Prostate gland (tissue), 2 donors: ENCODE measurements around the gene CCL26.
A peak's percentile ranks its signal among the peaks of the same experiment; 100 is the strongest.

Experiments
- CTCF ChIP-seq, 4 experiments: fragments of 200-600 bp in 2 of 4; fragments of 450-650 bp in 2 of 4; sonication (generic) in 2 of 4; IDR thresholded peaks; 1 replicate in 3 of 4; 2 replicates in 1 of 4; pipeline ENCODE4 v1.5.1; 2016 to 2019; ENCODE audit warnings: antibody characterized with exemption in 4 of 4, mild to moderate bottlenecking in 2 of 4, moderate library complexity in 2 of 4
- POLR2A ChIP-seq: fragments of 450-650 bp; IDR thresholded peaks from one replicate; pipeline ENCODE4 v1.6.1; 2016; ENCODE audit warnings: antibody characterized with exemption, mild to moderate bottlenecking
- POLR2AphosphoS5 ChIP-seq: sonication (generic); formaldehyde crosslinking; IDR thresholded peaks from one replicate; pipeline ENCODE4 v1.6.1; 2017; ENCODE audit warnings: antibody characterized with exemption

GRCh38 chr7:75762350-75762917 is 9.6 kb downstream of the CCL26 start:
- TF ChIP-seq POLR2A: no peak
- TF ChIP-seq CTCF (IDR thresholded peaks at IDR 0.05): peak in 3 of 4 experiments; percentile 44 to 78 (median 65)
- peak; percentile 39 for TF ChIP-seq POLR2AphosphoS5
